GM23338 (cell line): Measurements from ENCODE around the gene CD247. TPM values are rescaled to one million over a fixed set of nuclear protein-coding genes. Genes with fewer than 3 reads are reported as not detected.

Experiments
- ATAC-seq: fragments of 200-7000 bp; cut with Tn5 transposase; 3 replicates; pipeline ENCODE4 v1.9.1; 2020
- DNase-seq: peaks from one replicate; pipeline ENCODE4 v3.0.0-alpha.2; 2015; ENCODE audit warnings: low spot score
- H2AFZ ChIP-seq: fragments of 200-600 bp; sonication (generic); 2 replicates; pipeline ENCODE4 v1.8.0; 2016; ENCODE audit warnings: antibody characterized with exemption, mild to moderate bottlenecking, moderate library complexity
- H3F3A ChIP-seq: fragments of 200-600 bp; sonication (generic); replicated peaks from 2 replicates; pipeline ENCODE4 v1.8.0; 2017; ENCODE audit warnings: antibody characterized with exemption, mixed run types, low read depth
- H3K27ac ChIP-seq: fragments of 200-600 bp; sonication (generic); 2 replicates; pipeline ENCODE4 v1.6.1; 2016; ENCODE audit warnings: low read depth
- H3K27me3 ChIP-seq: fragments of 200-600 bp; sonication (generic); 2 replicates; pipeline ENCODE4 v1.8.0; 2016; ENCODE audit warnings: mild to moderate bottlenecking, mixed run types, moderate library complexity; ENCODE audit not compliant: insufficient read depth
- H3K36me3 ChIP-seq: fragments of 200-600 bp; sonication (generic); 2 replicates; pipeline ENCODE4 v1.8.0; 2016; ENCODE audit warnings: mild to moderate bottlenecking; ENCODE audit not compliant: insufficient read depth
- H3K4me1 ChIP-seq: fragments of 200-600 bp; sonication (generic); 2 replicates; pipeline ENCODE4 v1.8.0; 2016; ENCODE audit warnings: mild to moderate bottlenecking, moderate library complexity; ENCODE audit not compliant: insufficient read depth
- H3K4me2 ChIP-seq: fragments of 200-600 bp; sonication (generic); 2 replicates; pipeline ENCODE4 v1.7.1; 2017; ENCODE audit warnings: mixed run types
- H3K4me3 ChIP-seq: fragments of 200-600 bp; sonication (generic); 2 replicates; pipeline ENCODE4 v1.6.1; 2016; ENCODE audit warnings: mixed run types
- H3K79me2 ChIP-seq: fragments of 200-600 bp; sonication (generic); replicated peaks from 2 replicates; pipeline ENCODE4 v1.8.0; 2017; ENCODE audit warnings: mild to moderate bottlenecking; ENCODE audit not compliant: insufficient read depth
- H3K9me2 ChIP-seq: fragments of 200-600 bp; sonication (generic); 2 replicates; pipeline ENCODE4 v1.8.0; 2017; ENCODE audit not compliant: insufficient read depth
- H4K20me1 ChIP-seq: fragments of 200-600 bp; sonication (generic); replicated peaks from 2 replicates; pipeline ENCODE4 v1.8.0; 2017; ENCODE audit warnings: mild to moderate bottlenecking; ENCODE audit not compliant: insufficient read depth
- H3K27ac Mint-ChIP-seq: 2 replicates; pipeline ENCODE4 v1.8.0; 2020; ENCODE audit warnings: inconsistent platforms, mild to moderate bottlenecking, moderate library complexity, mixed read lengths
- H3K27me3 Mint-ChIP-seq: 3 replicates; pipeline ENCODE4 v1.8.0; 2022; ENCODE audit warnings: low read depth, mild to moderate bottlenecking, moderate library complexity, mixed read lengths, inconsistent platforms; ENCODE audit not compliant: insufficient read depth, poor library complexity
- H3K36me3 Mint-ChIP-seq: 3 replicates; pipeline ENCODE4 v1.8.0; 2021; ENCODE audit warnings: low read depth, mild to moderate bottlenecking, inconsistent platforms, moderate library complexity, mixed read lengths
- H3K4me1 Mint-ChIP-seq: 3 replicates; pipeline ENCODE4 v1.8.0; 2020; ENCODE audit warnings: mild to moderate bottlenecking, inconsistent platforms, mixed read lengths
- H3K4me3 Mint-ChIP-seq: 3 replicates; pipeline ENCODE4 v1.8.0; 2021; ENCODE audit warnings: moderate library complexity, mild to moderate bottlenecking, inconsistent platforms, mixed read lengths
- H3K9me3 Mint-ChIP-seq: 3 replicates; pipeline ENCODE4 v1.8.0; 2020; ENCODE audit warnings: moderate library complexity, mild to moderate bottlenecking, inconsistent platforms, mixed read lengths
- EZH2 ChIP-seq: fragments of 200-600 bp; sonication (generic); IDR thresholded peaks from one replicate; pipeline ENCODE4 v1.8.0; 2017; ENCODE audit warnings: antibody characterized with exemption, mild to moderate bottlenecking, low read depth; ENCODE audit not compliant: unreplicated experiment
- JUNB ChIP-seq: IDR thresholded peaks from one replicate; pipeline ENCODE4 v1.6.1; 2016; ENCODE audit warnings: antibody characterized with exemption; ENCODE audit not compliant: unreplicated experiment
- NANOG ChIP-seq: IDR thresholded peaks from 2 replicates; pipeline ENCODE4 v1.6.1; 2016; ENCODE audit warnings: antibody characterized with exemption, borderline replicate concordance
- POLR2AphosphoS5 ChIP-seq: IDR thresholded peaks from 2 replicates; pipeline ENCODE4 v1.6.1; 2016; ENCODE audit warnings: antibody characterized with exemption, low read depth
- STAT1 ChIP-seq: IDR thresholded peaks from one replicate; pipeline ENCODE4 v1.6.1; 2016; ENCODE audit warnings: antibody characterized with exemption; ENCODE audit not compliant: unreplicated experiment
- ZNF331 ChIP-seq: fragments of 250-450 bp; sonication (Bioruptor Pico); IDR thresholded peaks from 2 replicates; pipeline ENCODE4 v1.5.0; 2020; ENCODE audit warnings: low read depth, mild to moderate bottlenecking, moderate library complexity
- polyA plus RNA-seq: library from polyadenylated mRNA; unstranded; fragments of >200 nt; fragmentation: Nextera tagmentation; extraction: Ambion mirVana; gene quantifications from 2 replicates; pipeline ENCODE4 v1.2.1, GENCODE V29; 2016
- total RNA-seq: library from RNA; depleted of rRNA; stranded (reverse); fragments of >200 nt; shearing (Covaris generic); gene quantifications from 2 replicates; pipeline ENCODE4 v1.2.3, GENCODE V29; 2014
- TF ChIP-seq, protein P1 (sequence below): fragments of 250-450 bp; sonication (Bioruptor Pico); IDR thresholded peaks from 2 replicates; pipeline ENCODE4 v1.5.0; 2020; ENCODE audit warnings: mild to moderate bottlenecking, moderate library complexity
- TF ChIP-seq, protein P2 (sequence below): IDR thresholded peaks from one replicate; pipeline ENCODE4 v1.6.1; 2018; ENCODE audit warnings: antibody characterized with exemption; ENCODE audit not compliant: unreplicated experiment
- TF ChIP-seq, protein P3 (sequence below): IDR thresholded peaks from 2 replicates; pipeline ENCODE4 v1.6.1; 2016; ENCODE audit warnings: antibody characterized with exemption

CD247 gene
- total and polyA plus RNA-seq, 2 experiments from 2014 or later: 1.2 to 1.4 TPM

DNA sequence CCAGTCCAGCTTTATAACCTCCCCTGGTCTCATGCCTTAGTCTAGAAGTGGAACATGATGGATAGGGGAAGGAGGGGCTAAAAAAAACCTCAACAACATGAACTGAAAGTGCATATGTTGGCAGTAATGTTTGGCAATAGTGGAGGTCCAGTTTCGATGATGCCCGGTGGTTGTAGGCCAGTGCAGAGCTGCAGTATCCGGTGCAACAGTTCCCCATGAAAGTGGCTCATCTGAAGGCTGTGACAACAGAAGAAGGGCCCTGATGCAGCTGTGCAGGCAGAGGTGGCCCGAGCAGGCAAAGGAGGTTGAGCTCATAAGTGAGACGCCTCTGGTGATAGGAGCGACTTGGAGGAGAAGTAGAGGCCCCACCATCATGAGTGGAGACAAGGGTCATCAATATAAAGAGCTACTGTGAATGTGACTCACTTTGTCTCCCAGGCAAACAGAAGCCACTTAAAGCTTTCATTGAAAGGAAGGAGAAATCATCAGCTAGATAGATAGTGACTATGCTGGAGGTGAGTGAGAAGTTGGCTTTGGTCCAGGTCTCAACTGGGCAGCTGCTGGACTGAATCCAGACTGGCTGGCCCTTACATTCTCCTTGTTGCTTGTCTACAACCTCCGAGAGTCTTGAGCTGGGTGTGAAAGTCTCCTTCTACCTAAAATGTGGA lies 45.4 kb upstream of the CD247 start (continued):
- TF ChIP-seq JUNB (no peak), POLR2AphosphoS5 (no peak), ZNF331 (CRISPR knock-in tag) (no peak), EZH2 (no peak)
- TF ChIP-seq, protein P1, sequence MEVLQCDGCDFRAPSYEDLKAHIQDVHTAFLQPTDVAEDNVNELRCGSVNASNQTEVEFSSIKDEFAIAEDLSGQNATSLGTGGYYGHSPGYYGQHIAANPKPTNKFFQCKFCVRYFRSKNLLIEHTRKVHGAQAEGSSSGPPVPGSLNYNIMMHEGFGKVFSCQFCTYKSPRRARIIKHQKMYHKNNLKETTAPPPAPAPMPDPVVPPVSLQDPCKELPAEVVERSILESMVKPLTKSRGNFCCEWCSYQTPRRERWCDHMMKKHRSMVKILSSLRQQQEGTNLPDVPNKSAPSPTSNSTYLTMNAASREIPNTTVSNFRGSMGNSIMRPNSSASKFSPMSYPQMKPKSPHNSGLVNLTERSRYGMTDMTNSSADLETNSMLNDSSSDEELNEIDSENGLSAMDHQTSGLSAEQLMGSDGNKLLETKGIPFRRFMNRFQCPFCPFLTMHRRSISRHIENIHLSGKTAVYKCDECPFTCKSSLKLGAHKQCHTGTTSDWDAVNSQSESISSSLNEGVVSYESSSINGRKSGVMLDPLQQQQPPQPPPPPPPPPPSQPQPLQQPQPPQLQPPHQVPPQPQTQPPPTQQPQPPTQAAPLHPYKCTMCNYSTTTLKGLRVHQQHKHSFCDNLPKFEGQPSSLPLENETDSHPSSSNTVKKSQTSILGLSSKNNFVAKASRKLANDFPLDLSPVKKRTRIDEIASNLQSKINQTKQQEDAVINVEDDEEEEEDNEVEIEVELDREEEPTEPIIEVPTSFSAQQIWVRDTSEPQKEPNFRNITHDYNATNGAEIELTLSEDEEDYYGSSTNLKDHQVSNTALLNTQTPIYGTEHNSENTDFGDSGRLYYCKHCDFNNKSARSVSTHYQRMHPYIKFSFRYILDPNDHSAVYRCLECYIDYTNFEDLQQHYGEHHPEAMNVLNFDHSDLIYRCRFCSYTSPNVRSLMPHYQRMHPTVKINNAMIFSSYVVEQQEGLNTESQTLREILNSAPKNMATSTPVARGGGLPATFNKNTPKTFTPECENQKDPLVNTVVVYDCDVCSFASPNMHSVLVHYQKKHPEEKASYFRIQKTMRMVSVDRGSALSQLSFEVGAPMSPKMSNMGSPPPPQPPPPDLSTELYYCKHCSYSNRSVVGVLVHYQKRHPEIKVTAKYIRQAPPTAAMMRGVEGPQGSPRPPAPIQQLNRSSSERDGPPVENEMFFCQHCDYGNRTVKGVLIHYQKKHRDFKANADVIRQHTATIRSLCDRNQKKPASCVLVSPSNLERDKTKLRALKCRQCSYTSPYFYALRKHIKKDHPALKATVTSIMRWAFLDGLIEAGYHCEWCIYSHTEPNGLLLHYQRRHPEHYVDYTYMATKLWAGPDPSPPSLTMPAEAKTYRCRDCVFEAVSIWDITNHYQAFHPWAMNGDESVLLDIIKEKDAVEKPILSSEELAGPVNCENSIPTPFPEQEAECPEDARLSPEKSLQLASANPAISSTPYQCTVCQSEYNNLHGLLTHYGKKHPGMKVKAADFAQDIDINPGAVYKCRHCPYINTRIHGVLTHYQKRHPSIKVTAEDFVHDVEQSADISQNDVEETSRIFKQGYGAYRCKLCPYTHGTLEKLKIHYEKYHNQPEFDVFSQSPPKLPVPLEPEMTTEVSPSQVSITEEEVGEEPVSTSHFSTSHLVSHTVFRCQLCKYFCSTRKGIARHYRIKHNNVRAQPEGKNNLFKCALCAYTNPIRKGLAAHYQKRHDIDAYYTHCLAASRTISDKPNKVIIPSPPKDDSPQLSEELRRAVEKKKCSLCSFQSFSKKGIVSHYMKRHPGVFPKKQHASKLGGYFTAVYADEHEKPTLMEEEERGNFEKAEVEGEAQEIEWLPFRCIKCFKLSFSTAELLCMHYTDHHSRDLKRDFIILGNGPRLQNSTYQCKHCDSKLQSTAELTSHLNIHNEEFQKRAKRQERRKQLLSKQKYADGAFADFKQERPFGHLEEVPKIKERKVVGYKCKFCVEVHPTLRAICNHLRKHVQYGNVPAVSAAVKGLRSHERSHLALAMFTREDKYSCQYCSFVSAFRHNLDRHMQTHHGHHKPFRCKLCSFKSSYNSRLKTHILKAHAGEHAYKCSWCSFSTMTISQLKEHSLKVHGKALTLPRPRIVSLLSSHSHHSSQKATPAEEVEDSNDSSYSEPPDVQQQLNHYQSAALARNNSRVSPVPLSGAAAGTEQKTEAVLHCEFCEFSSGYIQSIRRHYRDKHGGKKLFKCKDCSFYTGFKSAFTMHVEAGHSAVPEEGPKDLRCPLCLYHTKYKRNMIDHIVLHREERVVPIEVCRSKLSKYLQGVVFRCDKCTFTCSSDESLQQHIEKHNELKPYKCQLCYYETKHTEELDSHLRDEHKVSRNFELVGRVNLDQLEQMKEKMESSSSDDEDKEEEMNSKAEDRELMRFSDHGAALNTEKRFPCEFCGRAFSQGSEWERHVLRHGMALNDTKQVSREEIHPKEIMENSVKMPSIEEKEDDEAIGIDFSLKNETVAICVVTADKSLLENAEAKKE (CRISPR knock-in tag): no peak

DNA sequence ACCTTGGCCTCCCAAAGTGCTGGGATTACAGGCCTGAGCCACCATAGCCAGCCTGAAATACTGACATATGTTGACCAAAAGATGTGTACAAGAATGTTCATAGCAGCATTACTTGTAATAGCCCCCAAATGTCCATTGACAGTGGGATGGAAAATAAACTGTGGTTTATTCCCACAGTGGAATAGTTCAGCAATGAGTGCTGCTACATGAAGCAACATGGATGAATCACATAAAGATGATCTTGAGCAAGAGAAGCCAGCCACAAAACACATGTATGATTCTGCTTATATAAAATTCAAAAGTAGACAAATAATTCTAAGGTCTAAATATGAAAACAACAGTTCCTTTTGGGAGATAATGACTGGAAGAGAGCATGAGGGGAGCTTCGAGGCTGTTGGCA lies 44.4 kb upstream of the CD247 start:
- H3K36me3 Mint-ChIP-seq: no peaks in the 10 kb centered on the region
- TF ChIP-seq, protein P2, sequence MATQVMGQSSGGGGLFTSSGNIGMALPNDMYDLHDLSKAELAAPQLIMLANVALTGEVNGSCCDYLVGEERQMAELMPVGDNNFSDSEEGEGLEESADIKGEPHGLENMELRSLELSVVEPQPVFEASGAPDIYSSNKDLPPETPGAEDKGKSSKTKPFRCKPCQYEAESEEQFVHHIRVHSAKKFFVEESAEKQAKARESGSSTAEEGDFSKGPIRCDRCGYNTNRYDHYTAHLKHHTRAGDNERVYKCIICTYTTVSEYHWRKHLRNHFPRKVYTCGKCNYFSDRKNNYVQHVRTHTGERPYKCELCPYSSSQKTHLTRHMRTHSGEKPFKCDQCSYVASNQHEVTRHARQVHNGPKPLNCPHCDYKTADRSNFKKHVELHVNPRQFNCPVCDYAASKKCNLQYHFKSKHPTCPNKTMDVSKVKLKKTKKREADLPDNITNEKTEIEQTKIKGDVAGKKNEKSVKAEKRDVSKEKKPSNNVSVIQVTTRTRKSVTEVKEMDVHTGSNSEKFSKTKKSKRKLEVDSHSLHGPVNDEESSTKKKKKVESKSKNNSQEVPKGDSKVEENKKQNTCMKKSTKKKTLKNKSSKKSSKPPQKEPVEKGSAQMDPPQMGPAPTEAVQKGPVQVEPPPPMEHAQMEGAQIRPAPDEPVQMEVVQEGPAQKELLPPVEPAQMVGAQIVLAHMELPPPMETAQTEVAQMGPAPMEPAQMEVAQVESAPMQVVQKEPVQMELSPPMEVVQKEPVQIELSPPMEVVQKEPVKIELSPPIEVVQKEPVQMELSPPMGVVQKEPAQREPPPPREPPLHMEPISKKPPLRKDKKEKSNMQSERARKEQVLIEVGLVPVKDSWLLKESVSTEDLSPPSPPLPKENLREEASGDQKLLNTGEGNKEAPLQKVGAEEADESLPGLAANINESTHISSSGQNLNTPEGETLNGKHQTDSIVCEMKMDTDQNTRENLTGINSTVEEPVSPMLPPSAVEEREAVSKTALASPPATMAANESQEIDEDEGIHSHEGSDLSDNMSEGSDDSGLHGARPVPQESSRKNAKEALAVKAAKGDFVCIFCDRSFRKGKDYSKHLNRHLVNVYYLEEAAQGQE: no peak
- TF ChIP-seq STAT1: no peak
- no peak for TF ChIP-seq NANOG
- no peak for TF ChIP-seq POLR2AphosphoS5
- TF ChIP-seq, protein P3, sequence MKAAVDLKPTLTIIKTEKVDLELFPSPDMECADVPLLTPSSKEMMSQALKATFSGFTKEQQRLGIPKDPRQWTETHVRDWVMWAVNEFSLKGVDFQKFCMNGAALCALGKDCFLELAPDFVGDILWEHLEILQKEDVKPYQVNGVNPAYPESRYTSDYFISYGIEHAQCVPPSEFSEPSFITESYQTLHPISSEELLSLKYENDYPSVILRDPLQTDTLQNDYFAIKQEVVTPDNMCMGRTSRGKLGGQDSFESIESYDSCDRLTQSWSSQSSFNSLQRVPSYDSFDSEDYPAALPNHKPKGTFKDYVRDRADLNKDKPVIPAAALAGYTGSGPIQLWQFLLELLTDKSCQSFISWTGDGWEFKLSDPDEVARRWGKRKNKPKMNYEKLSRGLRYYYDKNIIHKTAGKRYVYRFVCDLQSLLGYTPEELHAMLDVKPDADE: no peak
- H3K27ac Mint-ChIP-seq: no peak overlapping the region
- H3K9me3 Mint-ChIP-seq: no peaks in the 10 kb centered on the region
- no peak overlapping the region for H3K4me3 Mint-ChIP-seq
- Histone ChIP-seq H3K36me3 (no peaks in the 10 kb centered on the region), H3K9me2 (no peaks in the 10 kb centered on the region), H3K4me3 (no peak overlapping the region), H2AFZ (no peak overlapping the region), H3K4me2 (no peak overlapping the region), H3K4me1 (0 out of 2 replicates have a peak, but pooled peaks cover 2% of the 10 kb centered on the region), H3K79me2 (no peaks in the 10 kb centered on the region), H4K20me1 (no peaks in the 10 kb centered on the region), H3F3A (no peaks in the 10 kb centered on the region), H3K27me3 (no peaks in the 10 kb centered on the region), H3K27ac (no peak overlapping the region)
- H3K27me3 Mint-ChIP-seq: peaks cover 4% of the 10 kb centered on the region
- H3K4me1 Mint-ChIP-seq: peaks cover 11% of the 10 kb centered on the region
- no peak for ATAC-seq
- DNase-seq: no peak
